GM23338 (cell line): ENCODE data around the gene ZCWPW2. TPM values are rescaled to one million over a fixed set of nuclear protein-coding genes. Genes with fewer than 3 reads are reported as not detected.

ENCODE experiments used
- ATAC-seq: fragments of 200-7000 bp; cut with Tn5 transposase; 3 replicates; pipeline ENCODE4 v1.9.1; 2020
- DNase-seq: peaks from one replicate; pipeline ENCODE4 v3.0.0-alpha.2; 2015; ENCODE audit warnings: low spot score
- H2AFZ ChIP-seq: fragments of 200-600 bp; sonication (generic); 2 replicates; pipeline ENCODE4 v1.8.0; 2016; ENCODE audit warnings: antibody characterized with exemption, mild to moderate bottlenecking, moderate library complexity
- H3F3A ChIP-seq: fragments of 200-600 bp; sonication (generic); replicated peaks from 2 replicates; pipeline ENCODE4 v1.8.0; 2017; ENCODE audit warnings: antibody characterized with exemption, mixed run types, low read depth
- H3K27ac ChIP-seq: fragments of 200-600 bp; sonication (generic); 2 replicates; pipeline ENCODE4 v1.6.1; 2016; ENCODE audit warnings: low read depth
- H3K27me3 ChIP-seq: fragments of 200-600 bp; sonication (generic); 2 replicates; pipeline ENCODE4 v1.8.0; 2016; ENCODE audit warnings: mild to moderate bottlenecking, mixed run types, moderate library complexity; ENCODE audit not compliant: insufficient read depth
- H3K36me3 ChIP-seq: fragments of 200-600 bp; sonication (generic); 2 replicates; pipeline ENCODE4 v1.8.0; 2016; ENCODE audit warnings: mild to moderate bottlenecking; ENCODE audit not compliant: insufficient read depth
- H3K4me1 ChIP-seq: fragments of 200-600 bp; sonication (generic); 2 replicates; pipeline ENCODE4 v1.8.0; 2016; ENCODE audit warnings: mild to moderate bottlenecking, moderate library complexity; ENCODE audit not compliant: insufficient read depth
- H3K4me2 ChIP-seq: fragments of 200-600 bp; sonication (generic); 2 replicates; pipeline ENCODE4 v1.7.1; 2017; ENCODE audit warnings: mixed run types
- H3K4me3 ChIP-seq: fragments of 200-600 bp; sonication (generic); 2 replicates; pipeline ENCODE4 v1.6.1; 2016; ENCODE audit warnings: mixed run types
- H3K79me2 ChIP-seq: fragments of 200-600 bp; sonication (generic); replicated peaks from 2 replicates; pipeline ENCODE4 v1.8.0; 2017; ENCODE audit warnings: mild to moderate bottlenecking; ENCODE audit not compliant: insufficient read depth
- H3K9me2 ChIP-seq: fragments of 200-600 bp; sonication (generic); 2 replicates; pipeline ENCODE4 v1.8.0; 2017; ENCODE audit not compliant: insufficient read depth
- H4K20me1 ChIP-seq: fragments of 200-600 bp; sonication (generic); replicated peaks from 2 replicates; pipeline ENCODE4 v1.8.0; 2017; ENCODE audit warnings: mild to moderate bottlenecking; ENCODE audit not compliant: insufficient read depth
- H3K27ac Mint-ChIP-seq: 2 replicates; pipeline ENCODE4 v1.8.0; 2020; ENCODE audit warnings: inconsistent platforms, mild to moderate bottlenecking, moderate library complexity, mixed read lengths
- H3K27me3 Mint-ChIP-seq: 3 replicates; pipeline ENCODE4 v1.8.0; 2022; ENCODE audit warnings: low read depth, mild to moderate bottlenecking, moderate library complexity, mixed read lengths, inconsistent platforms; ENCODE audit not compliant: insufficient read depth, poor library complexity
- H3K36me3 Mint-ChIP-seq: 3 replicates; pipeline ENCODE4 v1.8.0; 2021; ENCODE audit warnings: low read depth, mild to moderate bottlenecking, inconsistent platforms, moderate library complexity, mixed read lengths
- H3K4me1 Mint-ChIP-seq: 3 replicates; pipeline ENCODE4 v1.8.0; 2020; ENCODE audit warnings: mild to moderate bottlenecking, inconsistent platforms, mixed read lengths
- H3K4me3 Mint-ChIP-seq: 3 replicates; pipeline ENCODE4 v1.8.0; 2021; ENCODE audit warnings: moderate library complexity, mild to moderate bottlenecking, inconsistent platforms, mixed read lengths
- H3K9me3 Mint-ChIP-seq: 3 replicates; pipeline ENCODE4 v1.8.0; 2020; ENCODE audit warnings: moderate library complexity, mild to moderate bottlenecking, inconsistent platforms, mixed read lengths
- CREB1 ChIP-seq: fragments of 250-450 bp; sonication (Bioruptor Pico); IDR thresholded peaks from 2 replicates; pipeline ENCODE4 v1.5.0; 2020; ENCODE audit warnings: low read depth, mild to moderate bottlenecking, moderate library complexity
- ETS1 ChIP-seq: IDR thresholded peaks from 2 replicates; pipeline ENCODE4 v1.6.1; 2016; ENCODE audit warnings: antibody characterized with exemption
- EZH2 ChIP-seq: fragments of 200-600 bp; sonication (generic); IDR thresholded peaks from one replicate; pipeline ENCODE4 v1.8.0; 2017; ENCODE audit warnings: antibody characterized with exemption, mild to moderate bottlenecking, low read depth; ENCODE audit not compliant: unreplicated experiment
- EZH2phosphoT487 ChIP-seq: fragments of 200-600 bp; sonication (generic); IDR thresholded peaks from one replicate; pipeline ENCODE4 v1.8.1; 2018; ENCODE audit warnings: antibody characterized with exemption; ENCODE audit not compliant: unreplicated experiment
- JUNB ChIP-seq: IDR thresholded peaks from one replicate; pipeline ENCODE4 v1.6.1; 2016; ENCODE audit warnings: antibody characterized with exemption; ENCODE audit not compliant: unreplicated experiment
- NANOG ChIP-seq: IDR thresholded peaks from 2 replicates; pipeline ENCODE4 v1.6.1; 2016; ENCODE audit warnings: antibody characterized with exemption, borderline replicate concordance
- POLR2AphosphoS5 ChIP-seq: IDR thresholded peaks from 2 replicates; pipeline ENCODE4 v1.6.1; 2016; ENCODE audit warnings: antibody characterized with exemption, low read depth
- STAT1 ChIP-seq: IDR thresholded peaks from one replicate; pipeline ENCODE4 v1.6.1; 2016; ENCODE audit warnings: antibody characterized with exemption; ENCODE audit not compliant: unreplicated experiment
- ZNF114 ChIP-seq: fragments of 250-450 bp; sonication (Bioruptor Pico); IDR thresholded peaks from 2 replicates; pipeline ENCODE4 v1.5.0; 2020; ENCODE audit warnings: mild to moderate bottlenecking, moderate library complexity
- ZNF331 ChIP-seq: fragments of 250-450 bp; sonication (Bioruptor Pico); IDR thresholded peaks from 2 replicates; pipeline ENCODE4 v1.5.0; 2020; ENCODE audit warnings: low read depth, mild to moderate bottlenecking, moderate library complexity
- ZNF462 ChIP-seq: fragments of 250-450 bp; sonication (Bioruptor Pico); IDR thresholded peaks from 2 replicates; pipeline ENCODE4 v1.5.0; 2020; ENCODE audit warnings: mild to moderate bottlenecking, moderate library complexity
- polyA plus RNA-seq: library from polyadenylated mRNA; unstranded; fragments of >200 nt; fragmentation: Nextera tagmentation; extraction: Ambion mirVana; gene quantifications from 2 replicates; pipeline ENCODE4 v1.2.1, GENCODE V29; 2016
- total RNA-seq: library from RNA; depleted of rRNA; stranded (reverse); fragments of >200 nt; shearing (Covaris generic); gene quantifications from 2 replicates; pipeline ENCODE4 v1.2.3, GENCODE V29; 2014

The ZCWPW2 gene
- total and polyA plus RNA-seq, 2 experiments from 2014 or later = 0.55 TPM; not detected in 1

- H3K36me3 Mint-ChIP-seq = peaks cover 8% of the 10 kb centered on the region
- no peaks in the 10 kb centered on the region for H3K27me3 Mint-ChIP-seq
- no peak for ATAC-seq
Observed at GRCh38 chr3:28542351-28542750, 193.8 kb downstream of the ZCWPW2 start.

DNA sequence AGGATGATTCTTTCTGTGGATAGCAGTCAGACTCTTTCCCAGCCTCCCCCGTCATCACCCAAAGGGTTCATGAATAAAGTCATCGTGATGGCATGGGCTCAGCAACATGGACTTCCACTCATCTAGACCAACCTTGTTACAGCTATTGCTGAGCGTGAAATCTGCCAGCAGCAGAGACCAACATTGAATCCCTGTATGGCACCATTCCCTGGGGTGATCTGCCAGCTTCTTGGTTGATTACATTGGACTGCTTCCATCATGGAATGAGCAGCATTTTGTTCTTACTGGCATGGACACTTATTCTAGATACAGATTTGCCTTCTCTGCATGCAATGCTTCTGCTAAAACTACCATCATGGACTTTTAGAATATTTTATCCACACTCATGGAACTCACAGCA, 195.7 kb downstream of the ZCWPW2 start:
- Histone ChIP-seq H3K9me2 (peaks cover 7% of the 10 kb centered on the region; the same call in 1 of the 2 replicates), H2AFZ (no peak overlapping the region), H3K4me2 (no peak overlapping the region), H3K4me3 (no peak overlapping the region), H3K27me3 (no peaks in the 10 kb centered on the region), H4K20me1 (no peaks in the 10 kb centered on the region), H3F3A (no peaks in the 10 kb centered on the region), H3K79me2 (no peaks in the 10 kb centered on the region), H3K36me3 (no peaks in the 10 kb centered on the region), H3K27ac (no peak overlapping the region), H3K4me1 (no peaks in the 10 kb centered on the region)
- peaks cover 9% of the 10 kb centered on the region for H3K9me3 Mint-ChIP-seq
- no peaks in the 10 kb centered on the region for H3K27me3 Mint-ChIP-seq
- H3K27ac Mint-ChIP-seq = no peak overlapping the region
- H3K4me1 Mint-ChIP-seq = no peaks in the 10 kb centered on the region
- ATAC-seq = no peak
- peaks cover 8% of the 10 kb centered on the region for H3K36me3 Mint-ChIP-seq
- DNase-seq = no peak
- no peak overlapping the region for H3K4me3 Mint-ChIP-seq
- TF ChIP-seq EZH2phosphoT487 (no peak), ZNF114 (no peak), CREB1 (no peak), ZNF331 (no peak), POLR2AphosphoS5 (no peak), ZNF462 (CRISPR knock-in tag) (no peak), NANOG (no peak), ETS1 (no peak), EZH2 (no peak), STAT1 (no peak), JUNB (no peak)

More at GRCh38 chr3:28542351-28542750, 193.8 kb downstream of the ZCWPW2 start:
- TF ChIP-seq ZNF331 (no peak), POLR2AphosphoS5 (no peak), STAT1 (no peak), CREB1 (no peak), NANOG (no peak)
- DNase-seq = no peak
- no peak overlapping the region for H3K4me3 ChIP-seq
- H3K9me2 ChIP-seq = no peaks in the 10 kb centered on the region
- H3F3A ChIP-seq = no peaks in the 10 kb centered on the region
- H2AFZ ChIP-seq = no peak overlapping the region
- Mint-ChIP-seq H3K4me3 (no peak overlapping the region), H3K27ac (no peak overlapping the region), H3K4me1 (no peaks in the 10 kb centered on the region), H3K9me3 (peaks cover 9% of the 10 kb centered on the region)
- no peak overlapping the region for H3K27ac ChIP-seq
- H3K36me3 ChIP-seq = no peaks in the 10 kb centered on the region
- no peaks in the 10 kb centered on the region for H3K4me1 ChIP-seq
- no peaks in the 10 kb centered on the region for H4K20me1 ChIP-seq
- no peaks in the 10 kb centered on the region for H3K79me2 ChIP-seq
- no peak overlapping the region for H3K4me2 ChIP-seq
- no peaks in the 10 kb centered on the region for H3K27me3 ChIP-seq
